ENCODE measurements around the gene CYP39A1. TPM values are rescaled to one million over a fixed set of nuclear protein-coding genes. Genes with fewer than 3 reads are reported as not detected.

CYP39A1 gene
- total RNA-seq, 1 experiment from 2014 or later: not detected

DNA sequence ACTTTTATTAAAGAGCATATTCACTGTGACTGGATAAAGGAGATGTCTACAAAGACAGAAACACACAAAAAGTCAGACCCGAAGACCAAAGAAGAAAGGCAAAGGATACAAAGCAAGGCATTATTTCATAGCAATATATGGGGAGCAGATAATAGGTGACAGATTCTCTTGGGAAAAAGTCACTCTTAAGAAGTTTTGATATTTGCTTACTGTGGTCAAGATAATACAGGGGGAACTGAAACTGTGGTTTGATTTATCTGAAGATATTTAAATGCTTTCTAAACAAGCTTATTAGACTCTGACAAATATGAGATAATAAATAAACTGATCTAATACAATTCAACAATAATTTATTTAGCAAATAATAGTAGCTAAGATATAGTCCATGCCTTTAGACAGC lies 14.7 kb downstream of the CYP39A1 start:
- intact Hi-C loops (cut with micrococcal nuclease; ENCODE audit: unreplicated experiment): no loop called here
- CTCF ChIA-PET: no interaction called here

DNA sequence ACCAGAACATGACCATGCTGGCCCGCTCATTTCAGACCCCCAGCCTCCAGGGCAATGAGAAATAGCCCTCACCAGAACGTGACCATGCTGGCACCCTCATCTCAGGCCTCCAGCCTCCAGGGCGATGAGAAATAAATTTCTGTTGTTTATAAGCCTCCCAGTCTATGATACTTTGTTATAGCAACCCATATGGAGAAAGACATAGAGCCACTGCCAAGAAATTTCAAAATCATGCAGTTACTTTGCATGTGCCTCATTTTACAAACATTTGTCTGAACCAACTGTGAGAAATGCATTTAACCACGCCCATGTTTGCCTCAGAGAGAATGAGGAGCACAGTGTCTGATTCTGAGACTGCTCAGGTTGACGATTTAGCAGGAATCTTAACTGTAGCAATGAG lies 15.5 kb downstream of the CYP39A1 start:
- Mint-ChIP-seq H3K27me3 (ENCODE audit: insufficient read depth, unreplicated experiment) (no peaks in the 10 kb centered on the region), H3K27ac (ENCODE audit: unreplicated experiment) (no peak overlapping the region), H3K36me3 (ENCODE audit: insufficient read depth, unreplicated experiment) (no peaks in the 10 kb centered on the region), H3K4me1 (ENCODE audit: low read depth, unreplicated experiment) (no peaks in the 10 kb centered on the region), H3K4me3 (ENCODE audit: unreplicated experiment) (no peak overlapping the region), H3K9me3 (ENCODE audit: unreplicated experiment) (no peaks in the 10 kb centered on the region)
- POLR2A ChIA-PET: no interaction called here
- DNase-seq: no peak
- intact Hi-C loops (cut with micrococcal nuclease; ENCODE audit: unreplicated experiment): no loop called here
- CTCF ChIA-PET: no interaction called here
- H3K27me3 ChIP-seq (replicated peaks; ENCODE audit: control insufficient read depth, insufficient read depth, low read length): no peaks in the 10 kb centered on the region
- TF ChIP-seq, protein P1, sequence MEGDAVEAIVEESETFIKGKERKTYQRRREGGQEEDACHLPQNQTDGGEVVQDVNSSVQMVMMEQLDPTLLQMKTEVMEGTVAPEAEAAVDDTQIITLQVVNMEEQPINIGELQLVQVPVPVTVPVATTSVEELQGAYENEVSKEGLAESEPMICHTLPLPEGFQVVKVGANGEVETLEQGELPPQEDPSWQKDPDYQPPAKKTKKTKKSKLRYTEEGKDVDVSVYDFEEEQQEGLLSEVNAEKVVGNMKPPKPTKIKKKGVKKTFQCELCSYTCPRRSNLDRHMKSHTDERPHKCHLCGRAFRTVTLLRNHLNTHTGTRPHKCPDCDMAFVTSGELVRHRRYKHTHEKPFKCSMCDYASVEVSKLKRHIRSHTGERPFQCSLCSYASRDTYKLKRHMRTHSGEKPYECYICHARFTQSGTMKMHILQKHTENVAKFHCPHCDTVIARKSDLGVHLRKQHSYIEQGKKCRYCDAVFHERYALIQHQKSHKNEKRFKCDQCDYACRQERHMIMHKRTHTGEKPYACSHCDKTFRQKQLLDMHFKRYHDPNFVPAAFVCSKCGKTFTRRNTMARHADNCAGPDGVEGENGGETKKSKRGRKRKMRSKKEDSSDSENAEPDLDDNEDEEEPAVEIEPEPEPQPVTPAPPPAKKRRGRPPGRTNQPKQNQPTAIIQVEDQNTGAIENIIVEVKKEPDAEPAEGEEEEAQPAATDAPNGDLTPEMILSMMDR (IDR thresholded peaks at IDR 0.05; ENCODE audit: insufficient read depth in 1 of 2, low read depth in 1 of 2, low read length in 1 of 2, severe bottlenecking in 1 of 2, unreplicated experiment in 1 of 2): no peak
- BruUV-seq (replicated peaks): no TSS peak
- no peak overlapping the region for H3K4me3 ChIP-seq (ENCODE audit: low read depth, low read length)
- no peaks in the 10 kb centered on the region for H3K4me1 ChIP-seq
- no peaks in the 10 kb centered on the region for H3K9me3 ChIP-seq
- no peaks in the 10 kb centered on the region for H3K36me3 ChIP-seq (ENCODE audit: control insufficient read depth, insufficient read depth, low read length)

More for the DNA sequence above, 14.7 kb downstream of the CYP39A1 start:
- no peak for DNase-seq
- H3K4me3 ChIP-seq (ENCODE audit: low read depth, low read length): no peak overlapping the region
- no peaks in the 10 kb centered on the region for H3K36me3 Mint-ChIP-seq (ENCODE audit: insufficient read depth, unreplicated experiment)
- POLR2A ChIA-PET: no interaction called here
- no peaks in the 10 kb centered on the region for H3K27me3 Mint-ChIP-seq (ENCODE audit: insufficient read depth, unreplicated experiment)
- TF ChIP-seq, protein P1 (IDR thresholded peaks at IDR 0.05; ENCODE audit: insufficient read depth in 1 of 2, low read depth in 1 of 2, low read length in 1 of 2, severe bottlenecking in 1 of 2, unreplicated experiment in 1 of 2): no peak
- no peaks in the 10 kb centered on the region for H3K4me1 Mint-ChIP-seq (ENCODE audit: low read depth, unreplicated experiment)
- H3K9me3 Mint-ChIP-seq (ENCODE audit: unreplicated experiment): no peaks in the 10 kb centered on the region
- no peak overlapping the region for H3K4me3 Mint-ChIP-seq (ENCODE audit: unreplicated experiment)
- no TSS peak for BruUV-seq (replicated peaks)
- no peak overlapping the region for H3K27ac Mint-ChIP-seq (ENCODE audit: unreplicated experiment)
- no peaks in the 10 kb centered on the region for H3K27me3 ChIP-seq (replicated peaks; ENCODE audit: control insufficient read depth, insufficient read depth, low read length)
- no peaks in the 10 kb centered on the region for H3K9me3 ChIP-seq
- no peaks in the 10 kb centered on the region for H3K36me3 ChIP-seq (ENCODE audit: control insufficient read depth, insufficient read depth, low read length)
- H3K4me1 ChIP-seq: no peaks in the 10 kb centered on the region

DNA sequence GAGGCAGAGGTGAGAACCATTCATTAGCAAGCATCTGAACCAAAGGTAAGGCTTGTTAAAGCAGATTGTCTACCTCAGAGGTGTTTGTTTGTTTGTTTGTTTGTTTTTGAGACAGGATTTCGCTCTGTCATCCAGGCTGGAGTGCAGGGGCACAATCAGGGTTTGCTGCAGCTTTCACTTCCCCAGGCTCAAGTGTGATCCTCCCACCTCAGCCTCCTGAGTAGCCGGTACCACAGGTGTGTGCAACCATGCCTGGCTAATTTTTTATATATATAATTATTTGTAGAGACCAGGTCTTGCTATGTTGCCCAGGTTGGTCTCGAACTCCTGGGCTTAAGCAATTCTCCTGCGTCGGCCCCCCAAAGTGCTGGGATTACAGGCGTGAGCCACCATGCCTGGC lies 17.2 kb downstream of the CYP39A1 start:
- no peaks in the 10 kb centered on the region for H3K36me3 ChIP-seq (ENCODE audit: control insufficient read depth, insufficient read depth, low read length)
- intact Hi-C loops (cut with micrococcal nuclease; ENCODE audit: unreplicated experiment): no loop called here
- H3K4me3 Mint-ChIP-seq (ENCODE audit: unreplicated experiment): no peak overlapping the region
- H3K9me3 ChIP-seq: no peaks in the 10 kb centered on the region
- H3K4me3 ChIP-seq (ENCODE audit: low read depth, low read length): no peak overlapping the region
- H3K27ac Mint-ChIP-seq (ENCODE audit: unreplicated experiment): no peak overlapping the region
- POLR2A ChIA-PET: no interaction called here
- CTCF ChIA-PET: no interaction called here
- no peaks in the 10 kb centered on the region for H3K4me1 ChIP-seq
- TF ChIP-seq, protein P1 (IDR thresholded peaks at IDR 0.05; ENCODE audit: insufficient read depth in 1 of 2, low read depth in 1 of 2, low read length in 1 of 2, severe bottlenecking in 1 of 2, unreplicated experiment in 1 of 2): no peak
- H3K4me1 Mint-ChIP-seq (ENCODE audit: low read depth, unreplicated experiment): no peaks in the 10 kb centered on the region
- H3K9me3 Mint-ChIP-seq (ENCODE audit: unreplicated experiment): no peaks in the 10 kb centered on the region
- H3K27me3 Mint-ChIP-seq (ENCODE audit: insufficient read depth, unreplicated experiment): peaks cover 4% of the 10 kb centered on the region
- no peaks in the 10 kb centered on the region for H3K36me3 Mint-ChIP-seq (ENCODE audit: insufficient read depth, unreplicated experiment)
- DNase-seq: no peak
- no peaks in the 10 kb centered on the region for H3K27me3 ChIP-seq (replicated peaks; ENCODE audit: control insufficient read depth, insufficient read depth, low read length)
- BruUV-seq (replicated peaks): no TSS peak
